ENCODE results near the gene KRT28. TPM values are rescaled to one million over a fixed set of nuclear protein-coding genes. Genes with fewer than 3 reads are reported as not detected.

The KRT28 gene
- total and polyA plus RNA-seq, 2 experiments from 2014 or later, result not detected

DNA sequence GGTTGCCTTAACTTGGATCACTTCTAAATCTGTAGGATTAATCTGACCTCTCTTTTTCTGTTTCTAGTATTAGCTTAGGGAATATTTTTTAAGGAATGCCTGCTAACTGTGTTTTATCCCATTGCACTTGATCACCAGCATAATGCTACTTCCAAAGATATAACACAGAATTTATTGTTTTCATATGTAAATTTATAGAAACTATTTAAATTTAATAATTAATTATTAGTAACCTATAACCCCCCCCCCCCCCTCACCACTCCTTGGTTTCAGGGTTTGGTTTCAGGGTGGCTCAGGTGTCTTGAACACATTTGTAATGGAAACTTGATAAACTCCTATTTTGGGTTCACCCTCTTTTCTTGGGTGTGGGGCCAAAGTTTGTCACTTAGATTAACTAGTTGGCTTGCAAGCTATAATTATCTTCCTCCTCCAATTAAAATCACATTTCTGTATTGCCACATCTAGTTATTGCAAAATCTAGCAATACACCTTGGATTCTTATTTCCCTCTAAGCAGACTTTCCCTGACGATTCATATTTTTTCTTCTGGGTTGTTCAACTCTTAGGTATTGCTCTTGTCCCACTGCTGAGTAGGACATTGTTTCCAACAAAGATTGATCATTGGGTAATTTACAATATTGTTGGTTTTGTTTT, 49.0 kb upstream of the KRT28 start:
- Mint-ChIP-seq H3K9me3 (no peaks in the 10 kb centered on the region), H3K27me3 (ENCODE audit: insufficient read depth, low read depth, poor library complexity) (peaks cover 2% of the 10 kb centered on the region), H3K36me3 (ENCODE audit: low read depth) (no peaks in the 10 kb centered on the region), H3K4me1 (peaks cover 13% of the 10 kb centered on the region), H3K4me3 (no peak overlapping the region), H3K27ac (no peak overlapping the region)
- no peak for ATAC-seq
- Histone ChIP-seq H3K4me3 (no peak overlapping the region), H2AFZ (no peak overlapping the region), H3K9me2 (ENCODE audit: insufficient read depth) (no peaks in the 10 kb centered on the region), H3K27me3 (ENCODE audit: insufficient read depth) (peaks cover 4% of the 10 kb centered on the region; the same call in 1 of the 2 replicates), H3K27ac (ENCODE audit: low read depth) (no peak overlapping the region), H3K79me2 (replicated peaks; ENCODE audit: insufficient read depth) (no peaks in the 10 kb centered on the region), H3K36me3 (ENCODE audit: insufficient read depth) (no peaks in the 10 kb centered on the region), H3K4me2 (no peak overlapping the region), H4K20me1 (replicated peaks; ENCODE audit: insufficient read depth) (no peaks in the 10 kb centered on the region), H3K4me1 (ENCODE audit: insufficient read depth) (peaks cover 4% of the 10 kb centered on the region), H3F3A (replicated peaks; ENCODE audit: low read depth) (no peaks in the 10 kb centered on the region; the same call in 1 of the 2 replicates)
- no peak for TF ChIP-seq EZH2 (IDR thresholded peaks at IDR 0.05; ENCODE audit: low read depth, unreplicated experiment)
- TF ChIP-seq JUNB (IDR thresholded peaks at IDR 0.05; ENCODE audit: unreplicated experiment), result no peak
- TF ChIP-seq, protein P1, sequence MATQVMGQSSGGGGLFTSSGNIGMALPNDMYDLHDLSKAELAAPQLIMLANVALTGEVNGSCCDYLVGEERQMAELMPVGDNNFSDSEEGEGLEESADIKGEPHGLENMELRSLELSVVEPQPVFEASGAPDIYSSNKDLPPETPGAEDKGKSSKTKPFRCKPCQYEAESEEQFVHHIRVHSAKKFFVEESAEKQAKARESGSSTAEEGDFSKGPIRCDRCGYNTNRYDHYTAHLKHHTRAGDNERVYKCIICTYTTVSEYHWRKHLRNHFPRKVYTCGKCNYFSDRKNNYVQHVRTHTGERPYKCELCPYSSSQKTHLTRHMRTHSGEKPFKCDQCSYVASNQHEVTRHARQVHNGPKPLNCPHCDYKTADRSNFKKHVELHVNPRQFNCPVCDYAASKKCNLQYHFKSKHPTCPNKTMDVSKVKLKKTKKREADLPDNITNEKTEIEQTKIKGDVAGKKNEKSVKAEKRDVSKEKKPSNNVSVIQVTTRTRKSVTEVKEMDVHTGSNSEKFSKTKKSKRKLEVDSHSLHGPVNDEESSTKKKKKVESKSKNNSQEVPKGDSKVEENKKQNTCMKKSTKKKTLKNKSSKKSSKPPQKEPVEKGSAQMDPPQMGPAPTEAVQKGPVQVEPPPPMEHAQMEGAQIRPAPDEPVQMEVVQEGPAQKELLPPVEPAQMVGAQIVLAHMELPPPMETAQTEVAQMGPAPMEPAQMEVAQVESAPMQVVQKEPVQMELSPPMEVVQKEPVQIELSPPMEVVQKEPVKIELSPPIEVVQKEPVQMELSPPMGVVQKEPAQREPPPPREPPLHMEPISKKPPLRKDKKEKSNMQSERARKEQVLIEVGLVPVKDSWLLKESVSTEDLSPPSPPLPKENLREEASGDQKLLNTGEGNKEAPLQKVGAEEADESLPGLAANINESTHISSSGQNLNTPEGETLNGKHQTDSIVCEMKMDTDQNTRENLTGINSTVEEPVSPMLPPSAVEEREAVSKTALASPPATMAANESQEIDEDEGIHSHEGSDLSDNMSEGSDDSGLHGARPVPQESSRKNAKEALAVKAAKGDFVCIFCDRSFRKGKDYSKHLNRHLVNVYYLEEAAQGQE (IDR thresholded peaks at IDR 0.05; ENCODE audit: unreplicated experiment), result no peak
- TF ChIP-seq NANOG (IDR thresholded peaks at IDR 0.05; ENCODE audit: borderline replicate concordance), result no peak
- no peak for TF ChIP-seq STAT1 (IDR thresholded peaks at IDR 0.05; ENCODE audit: unreplicated experiment)
- no peak for TF ChIP-seq ZNF114 (CRISPR knock-in tag; IDR thresholded peaks at IDR 0.05)
- TF ChIP-seq, protein P2, sequence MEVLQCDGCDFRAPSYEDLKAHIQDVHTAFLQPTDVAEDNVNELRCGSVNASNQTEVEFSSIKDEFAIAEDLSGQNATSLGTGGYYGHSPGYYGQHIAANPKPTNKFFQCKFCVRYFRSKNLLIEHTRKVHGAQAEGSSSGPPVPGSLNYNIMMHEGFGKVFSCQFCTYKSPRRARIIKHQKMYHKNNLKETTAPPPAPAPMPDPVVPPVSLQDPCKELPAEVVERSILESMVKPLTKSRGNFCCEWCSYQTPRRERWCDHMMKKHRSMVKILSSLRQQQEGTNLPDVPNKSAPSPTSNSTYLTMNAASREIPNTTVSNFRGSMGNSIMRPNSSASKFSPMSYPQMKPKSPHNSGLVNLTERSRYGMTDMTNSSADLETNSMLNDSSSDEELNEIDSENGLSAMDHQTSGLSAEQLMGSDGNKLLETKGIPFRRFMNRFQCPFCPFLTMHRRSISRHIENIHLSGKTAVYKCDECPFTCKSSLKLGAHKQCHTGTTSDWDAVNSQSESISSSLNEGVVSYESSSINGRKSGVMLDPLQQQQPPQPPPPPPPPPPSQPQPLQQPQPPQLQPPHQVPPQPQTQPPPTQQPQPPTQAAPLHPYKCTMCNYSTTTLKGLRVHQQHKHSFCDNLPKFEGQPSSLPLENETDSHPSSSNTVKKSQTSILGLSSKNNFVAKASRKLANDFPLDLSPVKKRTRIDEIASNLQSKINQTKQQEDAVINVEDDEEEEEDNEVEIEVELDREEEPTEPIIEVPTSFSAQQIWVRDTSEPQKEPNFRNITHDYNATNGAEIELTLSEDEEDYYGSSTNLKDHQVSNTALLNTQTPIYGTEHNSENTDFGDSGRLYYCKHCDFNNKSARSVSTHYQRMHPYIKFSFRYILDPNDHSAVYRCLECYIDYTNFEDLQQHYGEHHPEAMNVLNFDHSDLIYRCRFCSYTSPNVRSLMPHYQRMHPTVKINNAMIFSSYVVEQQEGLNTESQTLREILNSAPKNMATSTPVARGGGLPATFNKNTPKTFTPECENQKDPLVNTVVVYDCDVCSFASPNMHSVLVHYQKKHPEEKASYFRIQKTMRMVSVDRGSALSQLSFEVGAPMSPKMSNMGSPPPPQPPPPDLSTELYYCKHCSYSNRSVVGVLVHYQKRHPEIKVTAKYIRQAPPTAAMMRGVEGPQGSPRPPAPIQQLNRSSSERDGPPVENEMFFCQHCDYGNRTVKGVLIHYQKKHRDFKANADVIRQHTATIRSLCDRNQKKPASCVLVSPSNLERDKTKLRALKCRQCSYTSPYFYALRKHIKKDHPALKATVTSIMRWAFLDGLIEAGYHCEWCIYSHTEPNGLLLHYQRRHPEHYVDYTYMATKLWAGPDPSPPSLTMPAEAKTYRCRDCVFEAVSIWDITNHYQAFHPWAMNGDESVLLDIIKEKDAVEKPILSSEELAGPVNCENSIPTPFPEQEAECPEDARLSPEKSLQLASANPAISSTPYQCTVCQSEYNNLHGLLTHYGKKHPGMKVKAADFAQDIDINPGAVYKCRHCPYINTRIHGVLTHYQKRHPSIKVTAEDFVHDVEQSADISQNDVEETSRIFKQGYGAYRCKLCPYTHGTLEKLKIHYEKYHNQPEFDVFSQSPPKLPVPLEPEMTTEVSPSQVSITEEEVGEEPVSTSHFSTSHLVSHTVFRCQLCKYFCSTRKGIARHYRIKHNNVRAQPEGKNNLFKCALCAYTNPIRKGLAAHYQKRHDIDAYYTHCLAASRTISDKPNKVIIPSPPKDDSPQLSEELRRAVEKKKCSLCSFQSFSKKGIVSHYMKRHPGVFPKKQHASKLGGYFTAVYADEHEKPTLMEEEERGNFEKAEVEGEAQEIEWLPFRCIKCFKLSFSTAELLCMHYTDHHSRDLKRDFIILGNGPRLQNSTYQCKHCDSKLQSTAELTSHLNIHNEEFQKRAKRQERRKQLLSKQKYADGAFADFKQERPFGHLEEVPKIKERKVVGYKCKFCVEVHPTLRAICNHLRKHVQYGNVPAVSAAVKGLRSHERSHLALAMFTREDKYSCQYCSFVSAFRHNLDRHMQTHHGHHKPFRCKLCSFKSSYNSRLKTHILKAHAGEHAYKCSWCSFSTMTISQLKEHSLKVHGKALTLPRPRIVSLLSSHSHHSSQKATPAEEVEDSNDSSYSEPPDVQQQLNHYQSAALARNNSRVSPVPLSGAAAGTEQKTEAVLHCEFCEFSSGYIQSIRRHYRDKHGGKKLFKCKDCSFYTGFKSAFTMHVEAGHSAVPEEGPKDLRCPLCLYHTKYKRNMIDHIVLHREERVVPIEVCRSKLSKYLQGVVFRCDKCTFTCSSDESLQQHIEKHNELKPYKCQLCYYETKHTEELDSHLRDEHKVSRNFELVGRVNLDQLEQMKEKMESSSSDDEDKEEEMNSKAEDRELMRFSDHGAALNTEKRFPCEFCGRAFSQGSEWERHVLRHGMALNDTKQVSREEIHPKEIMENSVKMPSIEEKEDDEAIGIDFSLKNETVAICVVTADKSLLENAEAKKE (CRISPR knock-in tag; IDR thresholded peaks at IDR 0.05), result no peak
- TF ChIP-seq POLR2AphosphoS5 (IDR thresholded peaks at IDR 0.05; ENCODE audit: low read depth), result no peak
- no peak for TF ChIP-seq ZNF331 (CRISPR knock-in tag; IDR thresholded peaks at IDR 0.05; ENCODE audit: low read depth)
- no peak for TF ChIP-seq CREB1 (CRISPR knock-in tag; IDR thresholded peaks at IDR 0.05; ENCODE audit: low read depth)
- TF ChIP-seq, protein P3, sequence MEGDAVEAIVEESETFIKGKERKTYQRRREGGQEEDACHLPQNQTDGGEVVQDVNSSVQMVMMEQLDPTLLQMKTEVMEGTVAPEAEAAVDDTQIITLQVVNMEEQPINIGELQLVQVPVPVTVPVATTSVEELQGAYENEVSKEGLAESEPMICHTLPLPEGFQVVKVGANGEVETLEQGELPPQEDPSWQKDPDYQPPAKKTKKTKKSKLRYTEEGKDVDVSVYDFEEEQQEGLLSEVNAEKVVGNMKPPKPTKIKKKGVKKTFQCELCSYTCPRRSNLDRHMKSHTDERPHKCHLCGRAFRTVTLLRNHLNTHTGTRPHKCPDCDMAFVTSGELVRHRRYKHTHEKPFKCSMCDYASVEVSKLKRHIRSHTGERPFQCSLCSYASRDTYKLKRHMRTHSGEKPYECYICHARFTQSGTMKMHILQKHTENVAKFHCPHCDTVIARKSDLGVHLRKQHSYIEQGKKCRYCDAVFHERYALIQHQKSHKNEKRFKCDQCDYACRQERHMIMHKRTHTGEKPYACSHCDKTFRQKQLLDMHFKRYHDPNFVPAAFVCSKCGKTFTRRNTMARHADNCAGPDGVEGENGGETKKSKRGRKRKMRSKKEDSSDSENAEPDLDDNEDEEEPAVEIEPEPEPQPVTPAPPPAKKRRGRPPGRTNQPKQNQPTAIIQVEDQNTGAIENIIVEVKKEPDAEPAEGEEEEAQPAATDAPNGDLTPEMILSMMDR (conservative IDR thresholded peaks at IDR 0.05; ENCODE audit: low read depth in 2 of 2), result no peak
- DNase-seq (ENCODE audit: low spot score), result no peak

Measured in GM23338 (cell line).